ENCODE results near the gene NLRP3.

- TF ChIP-seq CTCF (IDR thresholded peaks at IDR 0.05; ENCODE audit: poor library complexity) (no peak), EZH2 (IDR thresholded peaks at IDR 0.05; ENCODE audit: borderline replicate concordance) (no peak)
Observed at GRCh38 chr1:247468481-247469140, 52.6 kb downstream of the NLRP3 start.
